GM12878 (cell line): ENCODE measurements around the gene DNAJC18. TPM values are rescaled to one million over a fixed set of nuclear protein-coding genes. Genes with fewer than 3 reads are reported as not detected.

Experiments used
- EED ChIP-seq: sonication (generic); IDR thresholded peaks from 2 replicates; pipeline ENCODE4 v1.6.1; 2016; ENCODE audit warnings: antibody characterized with exemption, low read depth
- FOXM1 ChIP-seq: IDR thresholded peaks from 2 replicates; pipeline ENCODE4 v1.6.1; 2012; ENCODE audit warnings: low read depth, mild to moderate bottlenecking, inconsistent platforms, low read length, moderate library complexity
- HDAC2 ChIP-seq: fragments of 200-600 bp; sonication (generic); IDR thresholded peaks from 2 replicates; pipeline ENCODE4 v1.6.1; 2017
- HDAC6 ChIP-seq: fragments of 200-600 bp; sonication (generic); IDR thresholded peaks from one replicate; pipeline ENCODE4 v1.8.0; 2017; ENCODE audit warnings: antibody characterized with exemption; ENCODE audit not compliant: unreplicated experiment
- MEF2B ChIP-seq: fragments of 450-650 bp; IDR thresholded peaks from 2 replicates; pipeline ENCODE4 v1.6.1; 2018; ENCODE audit warnings: mild to moderate bottlenecking, moderate library complexity; ENCODE audit not compliant: partially characterized antibody, poor library complexity, severe bottlenecking
- MTA3 ChIP-seq: IDR thresholded peaks from 2 replicates; pipeline ENCODE4 v1.6.1; 2012; ENCODE audit warnings: low read length, inconsistent platforms, borderline replicate concordance
- PML ChIP-seq: IDR thresholded peaks from 2 replicates; pipeline ENCODE4 v1.6.1; 2012; ENCODE audit warnings: low read length, inconsistent platforms
- POLR2AphosphoS2 ChIP-seq: IDR thresholded peaks from 2 replicates; pipeline ENCODE4 v1.6.1; 2011; ENCODE audit warnings: low read depth, mild to moderate bottlenecking, low read length, improper control_type of control experiment, moderate library complexity
- SMAD5 ChIP-seq: IDR thresholded peaks from 2 replicates; pipeline ENCODE4 v1.6.1; 2016; ENCODE audit warnings: antibody characterized with exemption, low read depth
- TCF7 ChIP-seq: IDR thresholded peaks from 2 replicates; pipeline ENCODE4 v1.6.1; 2014; ENCODE audit warnings: antibody characterized with exemption, borderline replicate concordance
- WRNIP1 ChIP-seq: IDR thresholded peaks from 2 replicates; pipeline ENCODE4 v1.6.1; 2011; ENCODE audit warnings: low read depth, low read length, improper control_type of control experiment, borderline replicate concordance
- ZBED1 ChIP-seq: IDR thresholded peaks from 2 replicates; pipeline ENCODE4 v1.6.1; 2016; ENCODE audit warnings: borderline replicate concordance
- ZNF24 ChIP-seq: fragments of 450-650 bp; IDR thresholded peaks from 2 replicates; pipeline ENCODE4 v1.6.1; 2017; ENCODE audit warnings: antibody characterized with exemption, mild to moderate bottlenecking
- polyA plus RNA-seq, 11 experiments: library from polyadenylated mRNA; depleted of rRNA in 4 of 11; unstranded in 6 of 11; stranded (reverse) in 5 of 11; fragments of >200 nt; fragmentation: Nextera tagmentation in 4 of 11; fragmentation: Illumina TruSeq in 1 of 11; extraction: Ambion mirVana in 4 of 11; extraction: Trizol in 1 of 11; gene quantifications; 1 replicate in 1 of 11; 2 replicates in 10 of 11; pipeline versions ENCODE4 v1.2.1 to v1.2.3, GENCODE V29; 2011 to 2016; ENCODE audit warnings: inconsistent platforms in 2 of 11, missing spikeins in 2 of 11, low read depth in 1 of 11
- total RNA-seq, 4 experiments: library from RNA; depleted of rRNA in 3 of 4; stranded (reverse); fragments of >200 nt in 3 of 4; fragmentation: Illumina TruSeq in 1 of 4; extraction: Trizol in 1 of 4; gene quantifications; 2 replicates each; pipeline versions ENCODE4 v1.2.1 to v1.2.3, GENCODE V29; 2013 to 2021
- TF ChIP-seq, protein P1 (sequence below): fragments of 450-650 bp; IDR thresholded peaks from 2 replicates; pipeline ENCODE4 v1.6.1; 2017; ENCODE audit warnings: mild to moderate bottlenecking
- TF ChIP-seq, protein P2 (sequence below): fragments of 450-650 bp; IDR thresholded peaks from 2 replicates; pipeline ENCODE4 v1.6.1; 2016; ENCODE audit warnings: mild to moderate bottlenecking

Gene DNAJC18
- total and polyA plus RNA-seq, 10 of the 15 experiments (the other 5 are each of a cell fraction or from before 2014, with no cell fraction given): 6.4 to 26.7 (median 17.7) TPM

GRCh38 chr5:139403787-139404483 is 35.4 kb downstream of the DNAJC18 start, which contains the start of gene SPATA24 (continued):
- TF ChIP-seq, protein P1, sequence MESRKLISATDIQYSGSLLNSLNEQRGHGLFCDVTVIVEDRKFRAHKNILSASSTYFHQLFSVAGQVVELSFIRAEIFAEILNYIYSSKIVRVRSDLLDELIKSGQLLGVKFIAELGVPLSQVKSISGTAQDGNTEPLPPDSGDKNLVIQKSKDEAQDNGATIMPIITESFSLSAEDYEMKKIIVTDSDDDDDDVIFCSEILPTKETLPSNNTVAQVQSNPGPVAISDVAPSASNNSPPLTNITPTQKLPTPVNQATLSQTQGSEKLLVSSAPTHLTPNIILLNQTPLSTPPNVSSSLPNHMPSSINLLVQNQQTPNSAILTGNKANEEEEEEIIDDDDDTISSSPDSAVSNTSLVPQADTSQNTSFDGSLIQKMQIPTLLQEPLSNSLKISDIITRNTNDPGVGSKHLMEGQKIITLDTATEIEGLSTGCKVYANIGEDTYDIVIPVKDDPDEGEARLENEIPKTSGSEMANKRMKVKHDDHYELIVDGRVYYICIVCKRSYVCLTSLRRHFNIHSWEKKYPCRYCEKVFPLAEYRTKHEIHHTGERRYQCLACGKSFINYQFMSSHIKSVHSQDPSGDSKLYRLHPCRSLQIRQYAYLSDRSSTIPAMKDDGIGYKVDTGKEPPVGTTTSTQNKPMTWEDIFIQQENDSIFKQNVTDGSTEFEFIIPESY: no peak
- TF ChIP-seq POLR2AphosphoS2 (no peak), WRNIP1 (no peak), ZBED1 (no peak), SMAD5 (no peak), HDAC2 (no peak), FOXM1 (no peak), HDAC6 (no peak), MTA3 (no peak), ZNF24 (no peak), EED (no peak), PML (no peak), TCF7 (no peak), MEF2B (peak; percentile 59)
- TF ChIP-seq, protein P2, sequence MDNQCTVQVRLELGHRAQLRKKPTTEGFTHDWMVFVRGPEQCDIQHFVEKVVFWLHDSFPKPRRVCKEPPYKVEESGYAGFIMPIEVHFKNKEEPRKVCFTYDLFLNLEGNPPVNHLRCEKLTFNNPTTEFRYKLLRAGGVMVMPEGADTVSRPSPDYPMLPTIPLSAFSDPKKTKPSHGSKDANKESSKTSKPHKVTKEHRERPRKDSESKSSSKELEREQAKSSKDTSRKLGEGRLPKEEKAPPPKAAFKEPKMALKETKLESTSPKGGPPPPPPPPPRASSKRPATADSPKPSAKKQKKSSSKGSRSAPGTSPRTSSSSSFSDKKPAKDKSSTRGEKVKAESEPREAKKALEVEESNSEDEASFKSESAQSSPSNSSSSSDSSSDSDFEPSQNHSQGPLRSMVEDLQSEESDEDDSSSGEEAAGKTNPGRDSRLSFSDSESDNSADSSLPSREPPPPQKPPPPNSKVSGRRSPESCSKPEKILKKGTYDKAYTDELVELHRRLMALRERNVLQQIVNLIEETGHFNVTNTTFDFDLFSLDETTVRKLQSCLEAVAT: peak; percentile 98
- TF ChIP-seq, all 136 proteins: peak for 39
